Naive thymus-derived CD4-positive, alpha-beta T cell (primary cell): Measurements from ENCODE around the gene TEKTIP1. TPM values are rescaled to one million over a fixed set of nuclear protein-coding genes. Genes with fewer than 3 reads are reported as not detected.

Source experiments
- ATAC-seq: fragments of 150-1000 bp; cut with Tn5 transposase; 2 replicates; pipeline ENCODE4 v1.10.0; 2021; ENCODE audit warnings: mild to moderate bottlenecking, moderate library complexity
- CTCF ChIA-PET: fragments of 350-600 bp; sonication (Branson Sonifier 250); formaldehyde crosslinking; loops from one replicate; lab custom pipeline; 2021; ENCODE audit warnings: antibody characterized with exemption; lab: Charles Lee
- POLR2A ChIA-PET: fragments of 350-600 bp; sonication (Branson Sonifier 250); formaldehyde crosslinking; loops from one replicate; lab custom pipeline; 2021; ENCODE audit warnings: antibody characterized with exemption, inconsistent platforms; lab: Charles Lee
- DNase-seq, 9 donors: peaks; one replicate each; pipeline versions ENCODE4 v3.0.0 to v3.0.0-alpha.2; 2020 to 2022; ENCODE audit warnings: mixed read lengths in 1 of 9
- H3K27ac ChIP-seq: one replicate; pipeline ENCODE4 v1.7.0; 2013; ENCODE audit warnings: mild to moderate bottlenecking, low read depth, low read length, moderate library complexity
- H3K27me3 ChIP-seq, 2 donors: one replicate each; pipeline ENCODE4 v1.7.0; 2013; ENCODE audit warnings: low read length in 2 of 2, mild to moderate bottlenecking in 2 of 2, moderate library complexity in 2 of 2; ENCODE audit not compliant: control insufficient read depth in 2 of 2, insufficient read depth in 2 of 2
- H3K36me3 ChIP-seq, 3 experiments: 1 replicate in 2 of 3; 2 replicates in 1 of 3; pipeline ENCODE4 v1.7.0; 2013; ENCODE audit warnings: low read length in 3 of 3, mild to moderate bottlenecking in 3 of 3, moderate library complexity in 1 of 3; ENCODE audit not compliant: insufficient read depth in 3 of 3, control insufficient read depth in 2 of 3
- H3K4me1 ChIP-seq, 2 donors: one replicate each; pipeline ENCODE4 v1.7.0; 2013; ENCODE audit warnings: low read length in 2 of 2, mild to moderate bottlenecking in 2 of 2, moderate library complexity in 1 of 2; ENCODE audit not compliant: control insufficient read depth in 2 of 2, insufficient read depth in 2 of 2
- H3K4me3 ChIP-seq: 2 replicates; pipeline ENCODE4 v1.7.0; 2013; ENCODE audit warnings: mild to moderate bottlenecking, low read length
- H3K9me3 ChIP-seq, 3 experiments: 1 replicate in 2 of 3; 2 replicates in 1 of 3; pipeline ENCODE4 v1.7.0; 2013; ENCODE audit warnings: low read length in 3 of 3; ENCODE audit not compliant: control insufficient read depth in 2 of 3
- H3K27ac Mint-ChIP-seq, 9 donors: one replicate each; pipeline ENCODE4 v1.8.0; 2020 to 2022; ENCODE audit warnings: mixed read lengths in 9 of 9, mild to moderate bottlenecking in 8 of 9, moderate library complexity in 5 of 9, inconsistent platforms in 2 of 9
- H3K27me3 Mint-ChIP-seq, 5 donors: one replicate each; pipeline ENCODE4 v1.8.0; 2021 to 2022; ENCODE audit warnings: mixed read lengths in 5 of 5, mild to moderate bottlenecking in 1 of 5
- H3K36me3 Mint-ChIP-seq, 5 donors: one replicate each; pipeline ENCODE4 v1.8.0; 2020 to 2022; ENCODE audit warnings: mixed read lengths in 5 of 5, mild to moderate bottlenecking in 3 of 5, inconsistent platforms in 1 of 5
- H3K4me1 Mint-ChIP-seq, 7 donors: one replicate each; pipeline ENCODE4 v1.8.0; 2020 to 2022; ENCODE audit warnings: mixed read lengths in 7 of 7, mild to moderate bottlenecking in 3 of 7, inconsistent platforms in 1 of 7
- H3K4me3 Mint-ChIP-seq, 10 donors: one replicate each; pipeline ENCODE4 v1.8.0; 2020 to 2022; ENCODE audit warnings: mild to moderate bottlenecking in 10 of 10, mixed read lengths in 10 of 10, moderate library complexity in 6 of 10, inconsistent platforms in 2 of 10
- H3K9me3 Mint-ChIP-seq, 11 donors: one replicate each; pipeline ENCODE4 v1.8.0; 2020 to 2022; ENCODE audit warnings: mixed read lengths in 11 of 11, mild to moderate bottlenecking in 4 of 11, inconsistent platforms in 1 of 11, moderate library complexity in 1 of 11
- intact Hi-C, 2 donors: fragments of 100-400 bp; cut with micrococcal nuclease; formaldehyde crosslinking; loops; one replicate each; pipeline ENCODE4 v1.15.1; 2023
- polyA plus RNA-seq, 2 donors: library from polyadenylated mRNA; unstranded; fragments of 300-500 nt; fragmentation: Illumina TruSeq; gene quantifications; one replicate each; pipeline ENCODE4 v1.2.3, GENCODE V29; 2021
- total RNA-seq, 6 experiments: library from RNA in 5 of 6; stranded (reverse) in 5 of 6; gene quantifications; 1 replicate in 5 of 6; 2 replicates in 1 of 6; pipeline ENCODE4 v1.2.3 and lab custom pipeline; 2021 to 2026

Gene TEKTIP1
- total and polyA plus RNA-seq, 7 experiments from 2014 or later, result 5.6 to 11.5 (median 10.6) TPM; not detected in 2

DNA sequence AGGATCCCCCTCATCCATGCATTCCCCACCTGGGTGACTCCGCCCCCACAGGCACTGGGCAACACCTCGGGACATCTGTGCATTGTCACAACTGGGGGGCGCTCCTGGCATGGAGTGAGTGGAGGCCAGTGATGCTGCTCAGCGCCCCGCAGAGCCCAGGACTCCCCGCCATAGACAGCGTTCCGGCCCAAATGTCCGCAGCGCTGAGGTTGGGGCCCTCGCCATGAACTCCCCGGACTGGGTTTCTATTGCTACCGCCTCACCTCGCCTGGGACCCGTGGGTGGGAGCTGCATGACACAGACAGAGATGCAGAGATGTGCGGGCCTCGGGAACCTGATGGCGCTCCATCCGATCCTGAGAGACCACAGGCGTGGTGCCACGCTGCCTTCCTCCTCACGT lies 28.2 kb upstream of the TEKTIP1 start:
- Mint-ChIP-seq H3K27me3 (peaks cover 0 to 3% (median 0%) of the 10 kb centered on the region in 5 donors), H3K36me3 (peaks cover 0 to 14% (median 4%) of the 10 kb centered on the region in 5 donors), H3K4me3 (no peak overlapping the region), H3K4me1 (peaks cover 31 to 80% (median 57%) of the 10 kb centered on the region in 7 donors), H3K27ac (no peak overlapping the region), H3K9me3 (no peaks in the 10 kb centered on the region)
- intact Hi-C loops, result no loop called here
- ATAC-seq, result no peak
- Histone ChIP-seq H3K4me1 (peaks cover 7 to 9% of the 10 kb centered on the region in 2 donors), H3K4me3 (no peak overlapping the region), H3K36me3 (peaks cover 0 to 39% (median 0%) of the 10 kb centered on the region in 3 experiments), H3K9me3 (no peaks in the 10 kb centered on the region), H3K27me3 (no peaks in the 10 kb centered on the region), H3K27ac (no peak overlapping the region)
- CTCF ChIA-PET, result no interaction called here
- DNase-seq, result no peak
- POLR2A ChIA-PET, result no interaction called here

DNA sequence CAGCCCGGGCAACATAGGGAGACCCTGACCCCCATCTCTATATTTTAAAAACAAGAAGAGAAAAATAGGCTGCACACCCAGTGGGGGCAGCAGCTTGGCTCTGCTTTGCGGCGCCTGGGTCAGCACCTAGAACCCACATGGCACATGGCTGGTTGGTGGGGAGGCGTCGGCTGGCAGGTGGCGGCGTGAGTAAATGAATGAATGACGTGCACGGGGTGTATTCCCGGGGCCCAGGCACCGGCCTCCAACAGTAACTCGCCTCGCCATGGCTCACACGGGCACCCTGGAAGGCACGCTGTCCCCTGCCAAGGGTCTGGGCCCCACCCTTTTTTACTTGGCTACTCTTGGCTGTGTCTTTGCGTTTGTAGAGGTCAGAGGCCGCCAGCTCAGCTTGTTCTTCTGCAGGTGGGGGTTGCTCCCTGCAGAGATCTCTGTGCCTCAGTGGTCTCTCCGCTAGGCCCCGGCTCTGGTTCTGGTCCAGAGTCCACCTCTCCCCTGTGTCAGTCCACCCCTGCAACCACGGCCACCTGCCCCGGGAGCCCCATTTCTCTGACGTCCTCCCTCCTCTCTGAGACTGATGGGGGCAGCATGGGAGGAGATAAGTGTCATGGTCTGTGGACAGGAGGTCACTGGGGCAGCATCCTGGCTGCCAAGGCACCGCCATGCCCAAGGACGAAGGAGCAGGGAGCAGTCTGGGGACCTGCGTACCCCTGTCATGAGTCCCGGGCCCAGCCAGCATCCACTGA lies 27.3 kb upstream of the TEKTIP1 start:
- peaks cover 14 to 18% of the 10 kb centered on the region in 2 donors for H3K4me1 ChIP-seq

DNA sequence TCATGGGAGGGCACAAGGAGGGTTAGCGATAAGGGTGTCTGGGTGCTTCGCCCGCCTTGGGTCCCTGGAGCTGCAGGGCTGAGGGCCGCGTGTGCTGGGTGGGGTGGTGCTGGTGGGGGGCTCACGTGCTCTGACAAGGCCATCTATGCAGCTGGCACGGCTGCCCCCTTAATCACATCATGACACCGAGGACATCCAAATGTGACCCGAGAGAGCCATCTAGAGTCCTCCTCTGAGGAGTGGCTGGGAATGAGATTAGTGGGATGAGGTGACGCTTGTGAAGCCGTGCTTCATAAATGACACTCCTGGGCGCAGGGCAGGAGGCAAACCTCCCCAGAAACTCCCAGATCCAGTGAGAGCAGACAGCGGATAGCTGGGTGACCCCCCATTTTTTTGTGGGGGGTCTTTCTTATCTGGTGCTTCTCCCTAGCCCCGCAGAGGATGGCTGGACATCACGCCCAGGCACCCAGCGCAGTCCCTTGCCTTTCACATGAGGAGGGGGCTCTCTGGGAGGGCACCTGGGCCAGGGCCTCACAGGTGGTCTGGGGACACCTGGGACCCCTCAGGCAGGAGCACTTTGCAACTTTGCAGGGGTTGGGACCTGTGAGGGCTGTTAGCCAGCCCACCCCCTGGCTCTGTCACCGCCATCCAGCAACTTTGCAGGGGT lies 26.3 kb upstream of the TEKTIP1 start:
- no peaks in the 10 kb centered on the region for H3K27me3 Mint-ChIP-seq
- peaks cover 0 to 33% (median 0%) of the 10 kb centered on the region in 3 experiments for H3K36me3 ChIP-seq
- no peak overlapping the region for H3K27ac Mint-ChIP-seq
- H3K4me1 ChIP-seq, result peaks cover 9 to 12% of the 10 kb centered on the region in 2 donors
- peaks cover 0 to 9% (median 4%) of the 10 kb centered on the region in 5 donors for H3K36me3 Mint-ChIP-seq
- H3K4me1 Mint-ChIP-seq, result peaks cover 28 to 83% (median 54%) of the 10 kb centered on the region in 7 donors
- H3K9me3 Mint-ChIP-seq, result no peaks in the 10 kb centered on the region
- H3K27me3 ChIP-seq, result no peaks in the 10 kb centered on the region
- no peak for DNase-seq
- no peak for ATAC-seq
- H3K4me3 ChIP-seq, result no peak overlapping the region
- no peaks in the 10 kb centered on the region for H3K9me3 ChIP-seq
- no peak overlapping the region for H3K27ac ChIP-seq
- intact Hi-C loops, result no loop called here
- CTCF ChIA-PET, result no interaction called here
- POLR2A ChIA-PET, result no interaction called here
- no peak overlapping the region for H3K4me3 Mint-ChIP-seq

More for the DNA sequence above, 27.3 kb upstream of the TEKTIP1 start:
- Histone ChIP-seq H3K27ac (no peak overlapping the region), H3K36me3 (peaks cover 0 to 35% (median 0%) of the 10 kb centered on the region in 3 experiments), H3K4me3 (no peak overlapping the region), H3K9me3 (no peaks in the 10 kb centered on the region), H3K27me3 (no peaks in the 10 kb centered on the region)
- ATAC-seq, result no peak
- Mint-ChIP-seq H3K27ac (peak overlapping the region in 1 of 9 donors; percentile 25), H3K4me3 (peak overlapping the region in 3 of 10 donors; percentile 2 to 61 (median 25)), H3K4me1 (peaks cover 33 to 87% (median 59%) of the 10 kb centered on the region in 7 donors), H3K9me3 (no peaks in the 10 kb centered on the region), H3K27me3 (no peaks in the 10 kb centered on the region), H3K36me3 (peaks cover 0 to 14% (median 4%) of the 10 kb centered on the region in 5 donors)
- ChIA-PET CTCF (no interaction called here), POLR2A (no interaction called here)
- DNase-seq, result no peak
- intact Hi-C loops, result no loop called here

DNA sequence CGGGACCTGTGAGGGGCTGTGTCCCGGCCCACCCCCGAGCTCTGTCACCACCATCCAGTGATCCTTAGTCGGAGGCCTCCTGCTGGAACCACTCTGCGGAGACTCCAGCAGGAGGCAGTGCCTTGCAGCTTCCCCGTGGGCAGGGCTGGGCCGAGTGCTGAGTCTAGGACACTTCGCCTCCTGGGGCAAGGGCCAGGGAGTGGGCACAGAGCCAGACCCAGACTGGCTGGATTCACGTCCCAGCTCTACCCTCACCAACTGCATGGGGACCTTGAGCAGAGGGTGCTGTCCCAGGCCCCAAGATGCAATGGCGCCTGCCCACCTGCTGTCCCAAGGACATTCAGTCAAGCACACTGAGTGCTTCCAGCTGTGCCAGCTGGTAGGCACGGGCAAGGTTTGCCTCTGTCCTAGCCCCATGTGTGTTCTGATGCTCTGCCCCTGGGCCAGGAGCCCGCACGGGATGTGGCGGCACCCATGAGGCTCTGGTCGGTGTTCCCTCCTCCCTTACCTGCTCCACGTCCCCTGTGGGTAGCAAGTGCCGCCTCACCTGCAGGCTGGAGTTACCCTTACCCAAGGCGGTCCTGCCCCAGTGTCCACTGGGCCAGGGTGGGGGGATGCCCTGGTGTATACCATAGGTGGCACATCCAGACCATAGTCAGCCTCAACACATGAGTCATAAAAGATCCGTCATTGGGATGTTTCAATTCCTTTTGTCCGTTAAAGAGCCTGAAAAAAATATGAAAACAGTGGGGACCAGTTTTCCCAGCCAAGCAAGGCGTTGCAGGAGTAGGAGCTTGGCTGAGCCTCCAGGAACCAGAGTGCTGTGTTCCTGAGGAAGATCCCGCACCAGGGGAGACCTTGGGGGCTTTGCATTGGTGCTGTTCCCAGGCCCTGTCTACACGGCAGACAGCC lies 25.5 kb upstream of the TEKTIP1 start:
- Mint-ChIP-seq H3K9me3 (no peaks in the 10 kb centered on the region), H3K27me3 (no peaks in the 10 kb centered on the region), H3K36me3 (peaks cover 0 to 9% (median 4%) of the 10 kb centered on the region in 5 donors), H3K4me1 (peaks cover 28 to 78% (median 52%) of the 10 kb centered on the region in 7 donors), H3K27ac (peak overlapping the region in 1 of 9 donors; percentile 32), H3K4me3 (no peak overlapping the region)
- Histone ChIP-seq H3K4me3 (no peak overlapping the region), H3K27ac (no peak overlapping the region), H3K36me3 (peaks cover 0 to 31% (median 0%) of the 10 kb centered on the region in 3 experiments), H3K4me1 (peaks cover 7 to 11% of the 10 kb centered on the region in 2 donors), H3K27me3 (no peaks in the 10 kb centered on the region), H3K9me3 (no peaks in the 10 kb centered on the region)
- DNase-seq, result no peak
- intact Hi-C loops, result no loop called here
- ChIA-PET CTCF (no interaction called here), POLR2A (no interaction called here)
- no peak for ATAC-seq

DNA sequence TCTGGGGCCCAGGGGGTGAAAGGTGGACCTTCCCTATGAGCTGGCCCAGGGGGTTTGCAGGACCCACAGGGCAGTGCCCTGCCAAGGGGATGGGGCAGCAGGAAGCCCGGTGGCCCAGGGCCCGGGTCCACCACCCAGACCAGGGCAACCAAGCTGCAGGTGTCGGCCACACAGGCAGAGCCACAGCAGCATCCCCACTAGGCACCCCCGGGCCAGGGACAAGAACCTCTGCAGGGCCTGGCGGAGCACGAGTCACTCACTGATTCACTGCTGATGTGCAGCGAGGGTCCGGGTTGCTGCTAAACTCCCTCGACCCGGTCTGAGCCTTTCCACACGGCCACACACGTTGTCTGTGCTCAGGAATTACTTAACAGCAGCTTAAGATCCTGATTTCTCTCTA lies 24.0 kb upstream of the TEKTIP1 start:
- Histone ChIP-seq H3K9me3 (no peaks in the 10 kb centered on the region), H3K4me3 (no peak overlapping the region), H3K27me3 (no peaks in the 10 kb centered on the region), H3K27ac (no peak overlapping the region), H3K36me3 (peaks cover 0 to 26% (median 0%) of the 10 kb centered on the region in 3 experiments), H3K4me1 (peaks cover 7 to 11% of the 10 kb centered on the region in 2 donors)
- H3K36me3 Mint-ChIP-seq, result peaks cover 0 to 1% (median 0%) of the 10 kb centered on the region in 5 donors
- DNase-seq (no peak), ATAC-seq (no peak)
- intact Hi-C loops, result no loop called here
- ChIA-PET CTCF (no interaction called here), POLR2A (no interaction called here)
- H3K9me3 Mint-ChIP-seq, result no peaks in the 10 kb centered on the region
- no peaks in the 10 kb centered on the region for H3K27me3 Mint-ChIP-seq
- peak overlapping the region in 3 of 9 donors; percentile 38 to 80 (median 63) for H3K27ac Mint-ChIP-seq
- no peak overlapping the region for H3K4me3 Mint-ChIP-seq
- peaks cover 17 to 63% (median 41%) of the 10 kb centered on the region in 7 donors for H3K4me1 Mint-ChIP-seq

DNA sequence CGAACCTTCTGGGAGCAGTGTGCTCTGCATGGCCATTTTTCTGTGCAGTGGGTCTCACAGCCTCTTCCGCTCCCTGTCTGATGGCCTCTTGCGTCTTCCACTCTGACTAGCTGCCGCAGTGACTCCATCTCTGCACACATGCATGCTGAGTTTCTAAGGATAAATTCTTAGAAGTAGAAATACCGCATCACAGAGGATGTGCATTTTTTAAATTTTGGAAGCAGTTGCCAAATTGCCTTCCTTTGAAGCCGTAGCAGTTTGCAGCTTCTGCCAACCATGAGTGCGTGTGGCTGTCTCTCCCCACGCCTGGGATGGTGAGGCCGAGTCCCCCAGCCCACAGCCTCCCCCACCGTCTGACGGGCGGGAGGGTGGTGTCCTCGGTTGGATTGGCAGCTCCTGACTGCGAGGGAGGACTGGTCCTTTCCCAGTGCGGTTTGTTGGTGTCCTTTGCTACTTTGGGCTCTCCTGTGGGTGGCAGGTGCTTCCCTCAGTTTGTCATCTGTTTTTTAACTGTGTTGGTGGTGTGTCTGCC lies 23.0 kb upstream of the TEKTIP1 start:
- Mint-ChIP-seq H3K27me3 (no peaks in the 10 kb centered on the region), H3K4me1 (peaks cover 16 to 57% (median 38%) of the 10 kb centered on the region in 7 donors), H3K36me3 (peaks cover 0 to 3% (median 2%) of the 10 kb centered on the region in 5 donors), H3K27ac (peak overlapping the region in 4 of 9 donors; percentile 29 to 71 (median 66)), H3K4me3 (peak overlapping the region in 5 of 10 donors; percentile 9 to 63 (median 40)), H3K9me3 (no peaks in the 10 kb centered on the region)
- peaks cover 0 to 26% (median 0%) of the 10 kb centered on the region in 3 experiments for H3K36me3 ChIP-seq
- H3K27ac ChIP-seq, result no peak overlapping the region
- H3K4me1 ChIP-seq, result peaks cover 7 to 11% of the 10 kb centered on the region in 2 donors
- DNase-seq (no peak), ATAC-seq (no peak)
- intact Hi-C loops, result no loop called here
- ChIA-PET CTCF (interaction anchor here (1.1 kb wide), 1 partner anchor 29 kb away, joined by 4 read pairs; no protein-coding TSS in a partner anchor), POLR2A (interaction anchor here (0.6 kb wide), 1 partner anchor 970 kb away, joined by 3 read pairs; no protein-coding TSS in a partner anchor)
- H3K9me3 ChIP-seq, result no peaks in the 10 kb centered on the region
- no peaks in the 10 kb centered on the region for H3K27me3 ChIP-seq
- H3K4me3 ChIP-seq, result no peak overlapping the region
